Aorta (tissue), 5 donors: ENCODE results near the gene JUND. TPM values are rescaled to one million over a fixed set of nuclear protein-coding genes. Genes with fewer than 3 reads are reported as not detected.

Experiments used
- ATAC-seq: fragments of 200-7000 bp; cut with Tn5 transposase; one replicate; pipeline ENCODE4 v1.9.1; 2022; ENCODE audit warnings: moderate library complexity; ENCODE audit not compliant: low FRiP score
- DNase-seq, 2 donors: peaks; one replicate each; pipeline ENCODE4 v3.0.0-alpha.2; 2020
- H3K27ac ChIP-seq, 2 donors: one replicate each; pipeline ENCODE4 v1.5.1; 2013; ENCODE audit warnings: low read length in 2 of 2, mild to moderate bottlenecking in 2 of 2, moderate library complexity in 2 of 2, control low read depth in 1 of 2, inconsistent platforms in 1 of 2, low read depth in 1 of 2
- H3K27me3 ChIP-seq, 2 donors: one replicate each; pipeline ENCODE4 v1.6.1; 2013; ENCODE audit warnings: control low read depth in 1 of 2, low read length in 1 of 2, mild to moderate bottlenecking in 1 of 2, moderate library complexity in 1 of 2; ENCODE audit not compliant: insufficient read depth in 2 of 2, control insufficient read depth in 1 of 2
- H3K36me3 ChIP-seq, 2 donors: one replicate each; pipeline ENCODE4 v1.6.1; 2013; ENCODE audit warnings: control low read depth in 1 of 2, low read length in 1 of 2, mild to moderate bottlenecking in 1 of 2; ENCODE audit not compliant: insufficient read depth in 2 of 2, control insufficient read depth in 1 of 2
- H3K4me1 ChIP-seq, 2 donors: one replicate each; pipeline ENCODE4 v1.6.1; 2013; ENCODE audit warnings: low read length in 2 of 2, control low read depth in 1 of 2, mild to moderate bottlenecking in 1 of 2, moderate library complexity in 1 of 2; ENCODE audit not compliant: insufficient read depth in 2 of 2, control insufficient read depth in 1 of 2
- H3K4me3 ChIP-seq, 2 donors: one replicate each; pipeline ENCODE4 v1.5.1; 2013; ENCODE audit warnings: low read length in 2 of 2, control low read depth in 1 of 2, mild to moderate bottlenecking in 1 of 2
- H3K9me3 ChIP-seq: one replicate; pipeline ENCODE4 v1.6.1; 2013; ENCODE audit warnings: mild to moderate bottlenecking, low read length; ENCODE audit not compliant: control insufficient read depth
- WGBS, 2 donors: extraction: QIAGEN DNeasy Blood & Tissue Kit; methylation state at CpG; one replicate each; pipeline ENCODE4 v1.1.7; 2013; 5-methylcytosine and 5-hydroxymethylcytosine counted together
- intact Hi-C, 2 donors: fragments of 100-400 bp; cut with DNase I; formaldehyde crosslinking; loops; one replicate each; pipeline versions ENCODE4 v1.14.2 to v1.15.0; 2022
- polyA plus RNA-seq, 2 donors: library from polyadenylated mRNA; stranded (reverse); fragments of 200-250 nt; gene quantifications; one replicate each; pipeline ENCODE4 v1.2.3, GENCODE V29; 2013
- total RNA-seq, 2 donors: library from RNA; stranded (reverse); fragmentation: NEBNext Ultra II Directional; extraction: Animal tissue kit (Norgen Biotek cat#: 25700); gene quantifications; one replicate each; pipeline ENCODE4 v1.2.1, GENCODE V29; 2021
- donor health status: healthy with polysubstance abuse.
- donor health status: Bipolar disorder and iron deficiency.
- donor health status: DM: no; HTN: no; CAD: no.
- donor health status: DM: no; HTN: no; CAD: no.
- donor health status: DM: yes; HTN: yes; CAD: no.

The JUND gene
- total and polyA plus RNA-seq, 4 donors = 62.6 to 492 (median 187) TPM

DNA sequence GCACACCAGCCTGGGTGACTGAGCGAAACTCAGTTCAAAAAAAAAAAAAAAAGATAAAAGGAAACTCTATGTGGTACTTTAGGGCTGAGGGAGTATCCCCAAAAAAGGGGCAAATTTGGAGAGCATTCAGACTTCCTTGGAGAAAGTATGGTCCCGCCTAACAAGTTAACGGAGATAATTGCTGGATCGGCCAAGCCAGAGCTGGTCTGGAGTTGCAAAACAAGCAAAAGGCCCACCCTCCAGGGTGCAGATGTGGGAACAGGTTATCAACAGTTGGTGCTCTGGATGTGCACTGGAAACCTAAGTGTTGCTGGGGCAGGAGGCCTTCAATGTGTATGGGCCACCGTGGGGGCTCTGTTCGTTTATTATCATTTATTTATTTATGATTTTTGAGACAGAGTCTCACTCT is 10.0 kb downstream of the JUND start:
- no peaks in the 10 kb centered on the region for H3K9me3 ChIP-seq
- peaks cover 0 to 9% of the 10 kb centered on the region in 2 donors for H3K36me3 ChIP-seq
- H3K4me1 ChIP-seq = peaks cover 0 to 2% of the 10 kb centered on the region in 2 donors
- H3K27ac ChIP-seq = no peak overlapping the region
- H3K4me3 ChIP-seq = no peak overlapping the region
- no peak for DNase-seq
- no peak for ATAC-seq
- intact Hi-C loops = no loop called here
- 43 to 48% methylated on average over 6 of the region's 6 CpGs for WGBS, 2 donors
- no peaks in the 10 kb centered on the region for H3K27me3 ChIP-seq

DNA sequence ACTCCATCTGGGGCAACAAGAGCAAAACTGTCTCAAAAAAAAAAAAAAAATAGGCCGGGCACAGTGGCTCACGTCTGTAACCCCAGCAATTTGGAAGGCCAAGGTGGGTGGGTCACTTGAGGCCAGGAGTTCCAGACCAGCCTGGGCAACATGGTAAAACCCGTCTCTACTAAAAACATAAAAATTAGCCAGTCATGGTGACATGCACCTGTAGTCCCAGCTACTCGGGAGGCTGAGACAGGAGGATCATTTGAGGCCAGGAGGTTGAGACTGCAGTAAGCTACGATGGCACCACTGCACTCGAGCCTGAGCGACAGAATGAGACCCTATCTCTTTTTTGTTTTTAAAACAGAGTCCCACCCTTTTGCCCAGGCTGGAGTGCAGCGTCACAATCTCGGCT is 11.1 kb downstream of the JUND start:
- ATAC-seq (no peak), DNase-seq (no peak)
- H3K4me3 ChIP-seq = no peak overlapping the region
- intact Hi-C loops = no loop called here
- peaks cover 3 to 11% of the 10 kb centered on the region in 2 donors for H3K36me3 ChIP-seq
- H3K9me3 ChIP-seq = no peaks in the 10 kb centered on the region
- WGBS, 2 donors = 83 to 86% methylated on average over 9 of the region's 9 CpGs
- H3K4me1 ChIP-seq = no peaks in the 10 kb centered on the region
- H3K27ac ChIP-seq = no peak overlapping the region
- no peaks in the 10 kb centered on the region for H3K27me3 ChIP-seq

DNA sequence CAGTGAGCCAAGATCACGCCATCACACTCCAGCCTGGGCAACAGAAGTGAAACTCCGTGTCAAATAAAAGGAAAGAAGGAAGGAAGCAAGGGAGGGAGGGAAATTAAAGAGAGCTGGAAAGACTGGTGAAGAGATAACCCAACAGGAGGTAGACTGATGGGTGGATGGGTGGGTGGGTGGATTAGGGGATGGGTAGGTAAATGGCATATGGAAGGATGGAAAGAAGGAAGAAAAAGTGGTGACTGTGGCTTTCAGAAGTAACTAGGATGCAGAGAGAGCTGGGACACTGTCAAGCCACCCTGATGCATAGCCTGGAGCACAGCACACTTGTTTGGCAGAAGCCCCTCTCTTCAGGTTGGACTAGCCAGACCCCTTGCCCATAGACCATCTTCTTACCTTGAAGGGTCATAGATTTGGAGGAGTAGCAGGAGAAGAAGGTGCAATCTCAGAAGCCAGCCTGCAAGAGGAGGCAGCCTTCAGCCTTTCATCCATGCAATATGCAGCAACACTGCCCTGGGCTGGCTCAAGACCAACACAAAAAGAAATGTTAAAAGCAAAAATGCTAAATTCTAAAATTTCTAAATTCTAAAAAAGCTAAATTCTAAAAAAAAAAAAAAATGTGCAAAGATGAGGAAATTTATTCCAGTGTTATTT is 12.2 kb downstream of the JUND start:
- 73 to 78% methylated on average over 2 of the region's 2 CpGs for WGBS, 2 donors
- no peak overlapping the region for H3K4me3 ChIP-seq
- no peaks in the 10 kb centered on the region for H3K9me3 ChIP-seq
- H3K36me3 ChIP-seq = peaks cover 3 to 11% of the 10 kb centered on the region in 2 donors
- H3K27ac ChIP-seq = no peak overlapping the region
- DNase-seq = no peak
- no peak for ATAC-seq
- intact Hi-C loops = no loop called here
- no peaks in the 10 kb centered on the region for H3K27me3 ChIP-seq
- H3K4me1 ChIP-seq = no peaks in the 10 kb centered on the region

DNA sequence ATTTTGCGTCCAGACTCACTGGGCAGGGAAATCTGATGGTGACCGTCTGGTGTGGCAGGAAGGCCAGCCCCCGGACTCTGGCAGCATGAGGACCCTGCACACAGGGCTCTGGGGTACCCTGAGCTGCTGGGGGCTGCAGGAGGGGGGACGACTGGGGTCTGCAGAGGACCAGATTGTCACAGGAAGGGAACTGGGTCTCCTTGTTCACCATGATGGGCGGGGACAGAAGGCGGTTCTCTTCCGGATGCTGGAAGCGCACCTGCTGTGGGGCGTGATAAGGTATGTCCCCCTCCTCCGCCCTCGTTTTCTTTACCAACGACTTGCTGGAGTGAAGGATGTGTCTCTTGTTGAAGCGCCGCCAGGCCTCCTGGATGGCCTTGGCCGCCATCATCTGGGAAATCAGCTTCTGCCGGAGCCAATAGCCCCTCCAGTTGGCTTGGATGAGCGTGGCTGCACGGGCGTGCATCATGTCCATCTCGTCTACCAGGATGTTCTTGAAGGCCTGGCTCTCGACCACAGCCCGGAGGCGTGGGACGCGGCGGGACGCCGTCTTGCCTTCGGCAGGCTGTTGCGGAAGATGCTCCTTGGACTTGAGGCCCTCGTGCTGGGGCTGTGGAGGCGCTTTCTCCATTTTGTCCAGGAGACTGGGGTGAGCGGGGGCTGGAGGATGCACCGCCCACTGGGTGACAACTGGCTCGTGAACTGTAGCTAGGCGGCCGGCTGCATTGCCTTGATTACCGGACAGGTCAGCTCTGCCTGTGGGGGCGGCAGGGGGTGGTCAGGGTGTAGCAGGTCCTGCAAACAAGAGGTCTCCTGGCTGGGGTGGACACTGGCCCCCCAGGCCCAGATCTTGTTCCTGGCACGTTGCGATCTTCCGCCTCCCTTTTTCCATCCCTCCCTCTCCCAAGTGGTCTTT is 14.4 kb downstream of the JUND start:
- no peaks in the 10 kb centered on the region for H3K27me3 ChIP-seq
- DNase-seq (no peak), ATAC-seq (no peak)
- H3K4me1 ChIP-seq = no peaks in the 10 kb centered on the region
- WGBS, 2 donors = 90 to 91% methylated on average over 42 of the region's 42 CpGs
- H3K4me3 ChIP-seq = no peak overlapping the region
- no peaks in the 10 kb centered on the region for H3K9me3 ChIP-seq
- intact Hi-C loops = no loop called here
- peaks cover 3 to 11% of the 10 kb centered on the region in 2 donors for H3K36me3 ChIP-seq
- H3K27ac ChIP-seq = no peak overlapping the region

GRCh38 chr19:18265582-18265981 is 15.8 kb downstream of the JUND start:
- ATAC-seq = no peak
- H3K27ac ChIP-seq = no peak overlapping the region
- intact Hi-C loops = no loop called here
- no peaks in the 10 kb centered on the region for H3K9me3 ChIP-seq
- 86 to 89% methylated on average over 7 of the region's 7 CpGs for WGBS, 2 donors
- H3K4me1 ChIP-seq = no peaks in the 10 kb centered on the region
- DNase-seq = no peak
- no peak overlapping the region for H3K4me3 ChIP-seq
- H3K27me3 ChIP-seq = no peaks in the 10 kb centered on the region
- peaks cover 3 to 11% of the 10 kb centered on the region in 2 donors for H3K36me3 ChIP-seq

DNA sequence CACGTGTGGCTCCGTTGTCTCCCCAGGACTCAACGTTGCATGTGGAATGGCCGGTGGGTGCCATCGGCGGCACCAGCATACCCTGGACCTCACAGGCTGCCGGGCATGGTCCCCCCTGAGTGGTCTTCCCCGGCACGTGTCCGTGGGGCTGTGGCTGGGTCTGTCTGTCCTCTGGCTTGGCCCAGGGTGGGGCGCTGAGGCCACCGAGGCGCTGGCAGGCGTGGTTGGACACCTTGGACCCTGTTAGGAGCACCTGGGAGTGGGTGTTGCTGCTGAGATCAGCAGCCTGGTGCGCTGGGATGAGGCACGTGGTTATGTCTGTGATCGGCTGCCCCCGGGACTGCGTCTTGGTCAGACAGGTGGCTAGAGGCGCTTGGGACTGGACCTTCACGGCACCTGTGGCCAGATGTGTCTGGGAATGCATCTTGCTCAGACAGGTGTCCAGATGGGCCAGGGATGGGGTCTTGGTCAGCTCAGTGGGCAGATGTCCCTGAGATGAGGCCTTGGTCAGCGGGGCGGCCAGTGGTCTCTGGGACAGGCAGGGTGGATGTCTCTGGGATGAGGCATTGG is 16.4 kb downstream of the JUND start:
- peaks cover 3 to 11% of the 10 kb centered on the region in 2 donors for H3K36me3 ChIP-seq
- no peaks in the 10 kb centered on the region for H3K27me3 ChIP-seq
- H3K27ac ChIP-seq = no peak overlapping the region
- 90 to 92% methylated on average over 23 of the region's 23 CpGs for WGBS, 2 donors
- ATAC-seq = no peak
- no peak overlapping the region for H3K4me3 ChIP-seq
- intact Hi-C loops = no loop called here
- no peaks in the 10 kb centered on the region for H3K9me3 ChIP-seq
- H3K4me1 ChIP-seq = no peaks in the 10 kb centered on the region
- DNase-seq = no peak

DNA sequence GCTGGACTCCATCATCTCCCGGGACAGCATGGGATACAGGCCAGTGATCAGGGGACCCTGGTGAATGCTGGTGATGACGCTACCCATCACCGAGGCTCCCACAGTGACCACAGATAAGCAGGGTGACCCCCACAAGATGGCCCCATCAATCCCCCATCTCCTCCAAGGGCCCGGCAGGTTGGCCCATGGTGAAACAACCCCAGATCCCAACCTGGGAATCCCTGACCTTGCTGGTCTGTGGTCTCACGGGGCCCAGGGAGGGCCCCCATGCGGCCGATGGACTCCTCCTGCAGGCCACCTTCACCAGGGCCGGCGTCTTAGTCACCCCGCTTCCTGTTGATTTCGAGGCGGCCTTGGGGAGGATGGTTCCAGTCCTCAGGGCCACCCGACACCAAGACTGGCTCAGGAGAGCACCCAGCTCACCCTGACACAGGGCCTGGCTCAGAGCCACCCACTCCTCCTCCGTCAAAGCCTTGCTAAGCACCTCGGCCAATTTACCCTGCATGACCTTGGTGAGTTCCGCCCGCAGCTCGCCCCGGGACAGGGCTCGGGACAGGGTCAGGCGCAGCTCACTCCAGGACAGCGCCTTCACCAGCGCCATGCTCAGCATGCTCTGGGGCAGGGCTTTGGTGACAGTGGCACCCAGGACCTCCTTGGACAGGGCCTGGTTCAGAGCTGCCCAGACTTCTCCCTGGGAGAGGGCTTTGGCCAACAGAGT is 17.1 kb downstream of the JUND start:
- DNase-seq (no peak), ATAC-seq (no peak)
- H3K27ac ChIP-seq = no peak overlapping the region
- no peaks in the 10 kb centered on the region for H3K27me3 ChIP-seq
- peaks cover 3 to 11% of the 10 kb centered on the region in 2 donors for H3K36me3 ChIP-seq
- no peak overlapping the region for H3K4me3 ChIP-seq
- intact Hi-C loops = no loop called here
- 87 to 92% methylated on average over 23 of the region's 23 CpGs for WGBS, 2 donors
- H3K4me1 ChIP-seq = no peaks in the 10 kb centered on the region
- H3K9me3 ChIP-seq = no peaks in the 10 kb centered on the region

- Histone ChIP-seq H3K36me3 (peaks cover 3 to 11% of the 10 kb centered on the region in 2 donors), H3K9me3 (no peaks in the 10 kb centered on the region), H3K4me3 (no peak overlapping the region), H3K27ac (no peak overlapping the region), H3K27me3 (no peaks in the 10 kb centered on the region), H3K4me1 (no peaks in the 10 kb centered on the region)
- DNase-seq (no peak), ATAC-seq (no peak)
- WGBS, 2 donors = 81 to 83% methylated on average over 14 to 16 of the region's 16 CpGs
- intact Hi-C loops = no loop called here
These were observed 17.9 kb downstream of the JUND start for GRCh38 chr19:18263324-18264136.
